ENCODE measurements around the gene EGFR.

The EGFR gene

DNA sequence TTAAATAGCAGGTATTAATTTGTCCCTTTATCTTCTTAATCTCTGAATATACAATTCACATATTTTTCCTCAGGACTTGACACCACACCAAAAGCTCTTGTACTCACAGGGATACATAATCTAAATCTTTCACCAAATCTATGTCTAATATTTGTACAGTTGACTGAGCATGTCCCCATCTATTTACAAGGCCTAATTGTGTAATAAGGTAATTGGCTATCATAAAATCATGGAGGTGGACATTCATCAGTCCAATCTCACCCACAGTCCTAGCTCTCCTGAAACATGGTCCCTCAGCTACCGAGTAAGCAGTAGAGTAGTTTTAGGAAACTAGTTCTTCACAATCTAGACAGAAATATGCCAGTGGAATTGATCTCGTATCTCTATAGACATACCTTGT is 30.3 kb upstream of the EGFR start:
- Histone ChIP-seq H3K9me2 (ENCODE audit: low read depth, low read length) (no peaks in the 10 kb centered on the region), H4K20me1 (ENCODE audit: insufficient read depth, low read length) (no peaks in the 10 kb centered on the region), H3K4me3 (ENCODE audit: low read depth, low read length, poor library complexity, severe bottlenecking) (no peak overlapping the region), H3K9me3 (ENCODE audit: low read length) (no peaks in the 10 kb centered on the region), H3K27ac (ENCODE audit: low read depth, low read length, poor library complexity, severe bottlenecking) (no peak overlapping the region), H3K4me2 (ENCODE audit: low read length) (no peak overlapping the region), H3F3A (ENCODE audit: insufficient read depth, low read length) (no peaks in the 10 kb centered on the region), H2AFZ (ENCODE audit: low read length) (no peak overlapping the region), H3K27me3 (ENCODE audit: insufficient read depth, low read length) (no peaks in the 10 kb centered on the region), H3K4me1 (ENCODE audit: insufficient read depth, low read length, severe bottlenecking) (no peaks in the 10 kb centered on the region), H3K9ac (ENCODE audit: low read length) (no peak overlapping the region), H3K79me2 (ENCODE audit: insufficient read depth, low read length) (no peaks in the 10 kb centered on the region), H3K36me3 (ENCODE audit: insufficient read depth, low read length) (no peaks in the 10 kb centered on the region)
- TF ChIP-seq, protein P1, sequence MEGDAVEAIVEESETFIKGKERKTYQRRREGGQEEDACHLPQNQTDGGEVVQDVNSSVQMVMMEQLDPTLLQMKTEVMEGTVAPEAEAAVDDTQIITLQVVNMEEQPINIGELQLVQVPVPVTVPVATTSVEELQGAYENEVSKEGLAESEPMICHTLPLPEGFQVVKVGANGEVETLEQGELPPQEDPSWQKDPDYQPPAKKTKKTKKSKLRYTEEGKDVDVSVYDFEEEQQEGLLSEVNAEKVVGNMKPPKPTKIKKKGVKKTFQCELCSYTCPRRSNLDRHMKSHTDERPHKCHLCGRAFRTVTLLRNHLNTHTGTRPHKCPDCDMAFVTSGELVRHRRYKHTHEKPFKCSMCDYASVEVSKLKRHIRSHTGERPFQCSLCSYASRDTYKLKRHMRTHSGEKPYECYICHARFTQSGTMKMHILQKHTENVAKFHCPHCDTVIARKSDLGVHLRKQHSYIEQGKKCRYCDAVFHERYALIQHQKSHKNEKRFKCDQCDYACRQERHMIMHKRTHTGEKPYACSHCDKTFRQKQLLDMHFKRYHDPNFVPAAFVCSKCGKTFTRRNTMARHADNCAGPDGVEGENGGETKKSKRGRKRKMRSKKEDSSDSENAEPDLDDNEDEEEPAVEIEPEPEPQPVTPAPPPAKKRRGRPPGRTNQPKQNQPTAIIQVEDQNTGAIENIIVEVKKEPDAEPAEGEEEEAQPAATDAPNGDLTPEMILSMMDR (IDR thresholded peaks at IDR 0.05; ENCODE audit: low read length): no peak
- TF ChIP-seq EZH2 (IDR thresholded peaks at IDR 0.05; ENCODE audit: borderline replicate concordance, low read length): no peak

DNA sequence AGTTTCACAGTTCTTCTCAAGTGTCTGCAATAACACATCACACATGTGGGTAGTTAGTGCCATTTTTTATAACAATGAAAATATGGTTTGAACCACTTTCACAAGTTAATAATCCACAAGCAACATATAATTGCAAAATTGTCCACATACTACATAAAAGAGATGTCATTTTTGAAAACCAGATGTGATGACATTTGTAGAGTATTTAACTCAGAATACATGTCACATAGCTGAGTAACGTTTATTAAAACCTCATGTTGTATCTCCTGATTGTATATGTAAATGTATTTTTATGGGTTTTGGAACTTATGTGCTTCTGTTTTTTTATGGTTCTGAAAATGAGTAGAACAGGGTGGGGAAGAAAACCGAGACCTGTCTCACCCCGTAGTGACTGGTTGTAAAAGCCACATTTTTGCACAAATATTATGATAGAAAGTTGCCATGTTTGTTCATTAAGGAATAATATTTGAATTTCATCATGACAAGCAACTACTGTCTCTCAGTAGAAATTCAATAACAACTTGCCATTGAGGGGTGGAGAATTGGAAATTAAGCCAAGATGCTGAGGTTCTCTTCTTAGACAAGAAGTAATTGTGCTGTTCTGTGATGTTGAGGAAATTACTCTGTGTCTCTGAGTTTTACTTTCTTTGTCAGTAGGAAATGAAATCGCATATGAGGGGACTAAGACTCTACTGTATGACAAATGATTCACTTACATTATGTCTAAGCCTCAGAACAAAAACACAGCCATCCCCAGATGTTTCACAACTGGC is 29.2 kb upstream of the EGFR start:
- Histone ChIP-seq H3K27me3 (ENCODE audit: insufficient read depth, low read length) (no peaks in the 10 kb centered on the region), H3K4me1 (ENCODE audit: insufficient read depth, low read length, severe bottlenecking) (no peaks in the 10 kb centered on the region), H3F3A (ENCODE audit: insufficient read depth, low read length) (no peaks in the 10 kb centered on the region), H3K27ac (ENCODE audit: low read depth, low read length, poor library complexity, severe bottlenecking) (no peak overlapping the region), H3K9me2 (ENCODE audit: low read depth, low read length) (no peaks in the 10 kb centered on the region), H3K9ac (ENCODE audit: low read length) (no peak overlapping the region), H3K4me3 (ENCODE audit: low read depth, low read length, poor library complexity, severe bottlenecking) (no peak overlapping the region), H3K79me2 (ENCODE audit: insufficient read depth, low read length) (no peaks in the 10 kb centered on the region), H4K20me1 (ENCODE audit: insufficient read depth, low read length) (no peaks in the 10 kb centered on the region), H2AFZ (ENCODE audit: low read length) (no peak overlapping the region), H3K9me3 (ENCODE audit: low read length) (no peaks in the 10 kb centered on the region), H3K36me3 (ENCODE audit: insufficient read depth, low read length) (no peaks in the 10 kb centered on the region), H3K4me2 (ENCODE audit: low read length) (no peak overlapping the region)
- TF ChIP-seq EZH2 (IDR thresholded peaks at IDR 0.05; ENCODE audit: borderline replicate concordance, low read length): no peak
- TF ChIP-seq, protein P1 (IDR thresholded peaks at IDR 0.05; ENCODE audit: low read length): no peak

DNA sequence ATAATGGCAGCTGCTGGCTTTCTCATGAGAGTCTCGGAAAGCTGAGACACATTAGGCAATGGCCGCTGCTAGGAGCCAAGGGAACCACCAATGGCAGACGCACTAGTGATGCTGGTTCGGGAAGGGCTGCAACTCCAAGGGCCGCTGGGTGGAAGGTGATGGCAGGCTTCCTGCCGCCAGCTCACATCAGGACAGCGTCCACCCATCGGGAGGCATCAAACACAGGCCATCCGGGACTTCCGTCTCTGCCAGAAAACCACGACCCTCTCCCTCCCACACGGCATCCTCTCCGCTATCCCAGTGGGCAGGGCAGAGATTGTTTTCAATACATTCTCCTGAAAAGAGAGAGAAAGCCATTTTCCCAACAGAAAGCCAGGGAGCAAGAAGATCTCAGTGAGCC is 27.5 kb upstream of the EGFR start:
- Histone ChIP-seq H3F3A (ENCODE audit: insufficient read depth, low read length) (no peaks in the 10 kb centered on the region), H3K4me3 (ENCODE audit: low read depth, low read length, poor library complexity, severe bottlenecking) (no peak overlapping the region), H2AFZ (ENCODE audit: low read length) (no peak overlapping the region), H4K20me1 (ENCODE audit: insufficient read depth, low read length) (no peaks in the 10 kb centered on the region), H3K27ac (ENCODE audit: low read depth, low read length, poor library complexity, severe bottlenecking) (no peak overlapping the region), H3K9ac (ENCODE audit: low read length) (no peak overlapping the region), H3K79me2 (ENCODE audit: insufficient read depth, low read length) (no peaks in the 10 kb centered on the region), H3K4me1 (ENCODE audit: insufficient read depth, low read length, severe bottlenecking) (no peaks in the 10 kb centered on the region), H3K4me2 (ENCODE audit: low read length) (no peak overlapping the region), H3K27me3 (ENCODE audit: insufficient read depth, low read length) (no peaks in the 10 kb centered on the region), H3K9me2 (ENCODE audit: low read depth, low read length) (no peaks in the 10 kb centered on the region), H3K36me3 (ENCODE audit: insufficient read depth, low read length) (no peaks in the 10 kb centered on the region), H3K9me3 (ENCODE audit: low read length) (no peaks in the 10 kb centered on the region)
- TF ChIP-seq, protein P1 (IDR thresholded peaks at IDR 0.05; ENCODE audit: low read length): no peak
- TF ChIP-seq EZH2 (IDR thresholded peaks at IDR 0.05; ENCODE audit: borderline replicate concordance, low read length): no peak

Measured in OCI-LY1 (cell line).